IMR-90 (cell line): Measurements from ENCODE around the gene SAG. TPM values are rescaled to one million over a fixed set of nuclear protein-coding genes. Genes with fewer than 3 reads are reported as not detected.

ENCODE experiments used
- ATAC-seq: fragments of 200-7000 bp; cut with Tn5 transposase; 2 replicates; pipeline ENCODE4 v1.9.1; 2020; ENCODE audit warnings: low read depth, mild to moderate bottlenecking, moderate library complexity
- BruUV-seq: library from RNA; stranded (reverse); fragments of 400-500 nt; replicated peaks from 2 replicates; lab custom pipeline; 2021; lab: Mats Ljungman, UMichigan
- CTCF ChIA-PET: fragments of 300-600 bp; formaldehyde crosslinking; extraction: SDS; loops from one replicate; lab custom pipeline; 2021; ENCODE audit warnings: antibody characterized with exemption; lab: Yijun Ruan, JAX
- POLR2A ChIA-PET: fragments of 300-600 bp; sonication (Branson Sonifier 250); formaldehyde crosslinking; loops from one replicate; lab custom pipeline; 2022; ENCODE audit warnings: antibody characterized with exemption; ENCODE audit not compliant: unreplicated experiment; lab: Charles Lee
- DNase-seq: peaks from one replicate; pipeline ENCODE4 v3.0.0; 2013
- H2AFZ ChIP-seq: replicated peaks from 2 replicates; pipeline ENCODE3; 2013; ENCODE audit warnings: low read length, mild to moderate bottlenecking; ENCODE audit not compliant: poor library complexity
- H2AK5ac ChIP-seq: 2 replicates; pipeline ENCODE4 v1.6.1; 2013; ENCODE audit warnings: low read depth, low read length, inconsistent platforms
- H2AK9ac ChIP-seq: replicated peaks from 2 replicates; pipeline ENCODE3; 2013; ENCODE audit warnings: mild to moderate bottlenecking, low read depth, low read length, moderate library complexity; ENCODE audit not compliant: poor library complexity
- H2BK120ac ChIP-seq: 2 replicates; pipeline ENCODE4 v1.6.1; 2013; ENCODE audit warnings: low read depth, low read length, inconsistent platforms
- H2BK15ac ChIP-seq: 3 replicates; pipeline ENCODE4 v1.6.1; 2013; ENCODE audit warnings: low read depth, low read length, inconsistent platforms
- H2BK20ac ChIP-seq: 2 replicates; pipeline ENCODE4 v1.6.1; 2013; ENCODE audit warnings: low read depth, mild to moderate bottlenecking, inconsistent platforms, low read length, moderate library complexity
- H2BK5ac ChIP-seq: 2 replicates; pipeline ENCODE4 v1.6.1; 2013; ENCODE audit warnings: mild to moderate bottlenecking, low read depth, low read length, inconsistent platforms; ENCODE audit not compliant: poor library complexity, severe bottlenecking
- H3K14ac ChIP-seq: replicated peaks from 2 replicates; pipeline ENCODE4 v1.6.1; 2013; ENCODE audit warnings: low read depth, low read length, inconsistent platforms
- H3K18ac ChIP-seq: 2 replicates; pipeline ENCODE4 v1.6.1; 2013; ENCODE audit warnings: low read depth, low read length, control low read depth
- H3K23ac ChIP-seq: 2 replicates; pipeline ENCODE4 v1.6.1; 2013; ENCODE audit warnings: low read depth, low read length, inconsistent platforms
- H3K27ac ChIP-seq: 2 replicates; pipeline ENCODE4 v1.5.1; 2013; ENCODE audit warnings: mild to moderate bottlenecking, control low read depth, low read length; ENCODE audit not compliant: insufficient read depth
- H3K27me3 ChIP-seq: 2 replicates; pipeline ENCODE4 v1.6.1; 2013; ENCODE audit warnings: low read length; ENCODE audit not compliant: control insufficient read depth, insufficient read depth
- H3K36me3 ChIP-seq: 2 replicates; pipeline ENCODE4 v1.6.1; 2013; ENCODE audit warnings: low read length, mixed read lengths; ENCODE audit not compliant: control insufficient read depth, insufficient read depth
- H3K4ac ChIP-seq: 2 replicates; pipeline ENCODE4 v1.6.1; 2013; ENCODE audit warnings: low read depth, low read length, inconsistent platforms
- H3K4me1 ChIP-seq: 2 replicates; pipeline ENCODE4 v1.6.1; 2013; ENCODE audit warnings: low read length, mixed read lengths; ENCODE audit not compliant: control insufficient read depth, insufficient read depth
- H3K4me2 ChIP-seq: 2 replicates; pipeline ENCODE4 v1.6.1; 2013; ENCODE audit warnings: low read depth, mild to moderate bottlenecking, control low read depth, low read length, moderate library complexity
- H3K4me3 ChIP-seq: 2 replicates; pipeline ENCODE4 v1.5.1; 2013; ENCODE audit warnings: low read depth, mild to moderate bottlenecking, control low read depth, low read length, moderate library complexity; ENCODE audit not compliant: insufficient read depth
- H3K56ac ChIP-seq: 2 replicates; pipeline ENCODE4 v1.6.1; 2013; ENCODE audit warnings: low read length, inconsistent platforms; ENCODE audit not compliant: insufficient read depth; ENCODE audit errors: extremely low read depth
- H3K79me1 ChIP-seq, 2 experiments: 2 replicates each; pipeline ENCODE4 v1.6.1; 2013; ENCODE audit warnings: low read length in 2 of 2, inconsistent platforms in 1 of 2, low read depth in 1 of 2
- H3K9ac ChIP-seq: 2 replicates; pipeline ENCODE4 v1.6.1; 2013; ENCODE audit warnings: low read depth, low read length, control low read depth
- H3K9me1 ChIP-seq: 2 replicates; pipeline ENCODE4 v1.6.1; 2013; ENCODE audit warnings: low read length, inconsistent platforms; ENCODE audit not compliant: insufficient read depth
- H3K9me3 ChIP-seq: 2 replicates; pipeline ENCODE4 v1.6.1; 2013; ENCODE audit warnings: low read length; ENCODE audit not compliant: control insufficient read depth, insufficient read depth
- H4K20me1 ChIP-seq: 2 replicates; pipeline ENCODE4 v1.6.1; 2013; ENCODE audit warnings: low read length, inconsistent platforms; ENCODE audit not compliant: insufficient read depth
- H4K5ac ChIP-seq: 2 replicates; pipeline ENCODE4 v1.6.1; 2013; ENCODE audit warnings: mild to moderate bottlenecking, low read depth, low read length, control low read depth
- H4K8ac ChIP-seq, 2 experiments: 2 replicates each; pipeline ENCODE4 v1.6.1; 2013; ENCODE audit warnings: low read depth in 2 of 2, low read length in 2 of 2, control low read depth in 1 of 2, inconsistent platforms in 1 of 2
- H4K91ac ChIP-seq: 2 replicates; pipeline ENCODE4 v1.6.1; 2013; ENCODE audit warnings: low read depth, low read length, inconsistent platforms; ENCODE audit not compliant: insufficient read depth
- BHLHE40 ChIP-seq: fragments of 150-350 bp; IDR thresholded peaks from 2 replicates; pipeline ENCODE4 v1.6.1; 2016; ENCODE audit warnings: mild to moderate bottlenecking, low read depth, low read length
- CEBPB ChIP-seq: IDR thresholded peaks from 2 replicates; pipeline ENCODE4 v1.6.1; 2012; ENCODE audit warnings: low read depth, low read length, improper control_type of control experiment
- CHD1 ChIP-seq: IDR thresholded peaks from 2 replicates; pipeline ENCODE4 v1.6.1; 2012; ENCODE audit warnings: low read depth, low read length, improper control_type of control experiment
- CTCF ChIP-seq: conservative IDR thresholded peaks from 2 replicates; pipeline ENCODE4 v1.5.1; 2012; ENCODE audit warnings: mild to moderate bottlenecking, low read depth, low read length, improper control_type of control experiment
- ELK1 ChIP-seq: fragments of 150-350 bp; IDR thresholded peaks from 2 replicates; pipeline ENCODE4 v1.6.1; 2016; ENCODE audit warnings: low read depth, mild to moderate bottlenecking, low read length, moderate library complexity, borderline replicate concordance
- FOS ChIP-seq: fragments of 150-350 bp; IDR thresholded peaks from 2 replicates; pipeline ENCODE4 v1.6.1; 2016; ENCODE audit warnings: low read depth, low read length
- MAFK ChIP-seq: IDR thresholded peaks from 2 replicates; pipeline ENCODE4 v1.6.1; 2012; ENCODE audit warnings: low read depth, low read length, improper control_type of control experiment
- MAZ ChIP-seq: IDR thresholded peaks from 2 replicates; pipeline ENCODE4 v1.6.1; 2012; ENCODE audit warnings: low read depth, mild to moderate bottlenecking, low read length, improper control_type of control experiment, moderate library complexity, borderline replicate concordance
- MXI1 ChIP-seq: IDR thresholded peaks from 2 replicates; pipeline ENCODE4 v1.6.1; 2012; ENCODE audit warnings: low read depth, mild to moderate bottlenecking, low read length, moderate library complexity, borderline replicate concordance
- NFE2L2 ChIP-seq: fragments of 150-350 bp; IDR thresholded peaks from 2 replicates; pipeline ENCODE4 v1.6.1; 2016; ENCODE audit warnings: low read depth, mild to moderate bottlenecking, low read length
- POLR2A ChIP-seq: IDR thresholded peaks from 2 replicates; pipeline ENCODE4 v1.6.1; 2012; ENCODE audit warnings: mild to moderate bottlenecking, low read depth, low read length
- RAD21 ChIP-seq: IDR thresholded peaks from 2 replicates; pipeline ENCODE4 v1.6.1; 2012; ENCODE audit warnings: low read length, improper control_type of control experiment
- RCOR1 ChIP-seq: IDR thresholded peaks from 2 replicates; pipeline ENCODE4 v1.6.1; 2012; ENCODE audit warnings: mild to moderate bottlenecking, low read length, improper control_type of control experiment; ENCODE audit not compliant: insufficient replicate concordance
- RFX5 ChIP-seq: IDR thresholded peaks from 2 replicates; pipeline ENCODE4 v1.8.0; 2012; ENCODE audit warnings: low read depth, mild to moderate bottlenecking, low read length, moderate library complexity
- SMC3 ChIP-seq: fragments of 150-350 bp; IDR thresholded peaks from 2 replicates; pipeline ENCODE4 v1.6.1; 2016; ENCODE audit warnings: low read depth, mild to moderate bottlenecking, antibody characterized with exemption, low read length, moderate library complexity
- USF2 ChIP-seq: fragments of 150-350 bp; IDR thresholded peaks from 2 replicates; pipeline ENCODE4 v1.6.1; 2017; ENCODE audit warnings: mild to moderate bottlenecking, antibody characterized with exemption, low read length, low read depth
- WGBS, 2 experiments: methylation state at CpG; one replicate each; pipeline versions ENCODE4 v1.1.5 to v1.1.7; 2013; ENCODE audit warnings: missing lambda C conversion rate in 2 of 2; ENCODE audit not compliant: insufficient read length in 1 of 2; ENCODE audit errors: extremely low coverage in 2 of 2; 5-methylcytosine and 5-hydroxymethylcytosine counted together
- dilution Hi-C: fragments of 300-500 bp; cut with HindIII; formaldehyde crosslinking; loops from one replicate; pipeline ENCODE4 v1.14.3; 2018; ENCODE audit warnings: low sequenced_read_pairs; ENCODE audit not compliant: unreplicated experiment
- in situ Hi-C: fragments of 300-500 bp; cut with MboI; formaldehyde crosslinking; loops from 3 replicates; pipeline ENCODE4 v1.14.3; 2019; ENCODE audit warnings: low sequenced_read_pairs, inconsistent platforms, mixed read lengths
- intact Hi-C: fragments of 100-400 bp; cut with micrococcal nuclease; formaldehyde crosslinking; loops from 2 replicates; pipeline ENCODE4 v1.10.0; 2022
- polyA plus RNA-seq, 3 experiments: library from polyadenylated mRNA; depleted of rRNA; stranded (reverse); fragments of >200 nt; gene quantifications; 2 replicates each; pipeline ENCODE4 v1.2.3, GENCODE V29; 2012; ENCODE audit warnings: low replicate concordance in 1 of 3
- total RNA-seq: library from RNA; depleted of rRNA; stranded (reverse); fragments of >200 nt; gene quantifications from 2 replicates; pipeline ENCODE4 v1.2.3, GENCODE V29; 2012

Gene SAG
- total and polyA plus RNA-seq, 2 of the 4 experiments (the other 2 are of a cell fraction), result not detected

- no peak overlapping the region for H3K9ac ChIP-seq
- no peaks in the 10 kb centered on the region; the same call in 1 of the 2 replicates for H3K27me3 ChIP-seq
- dilution Hi-C loops (no loop called here), in situ Hi-C loops (no loop called here), intact Hi-C loops (no loop called here)
- no CpG with 5 or more reads among the region's 6 CpGs for WGBS, 2 experiments
- H4K20me1 ChIP-seq, result no peaks in the 10 kb centered on the region
- no peak overlapping the region for H2AFZ ChIP-seq
- H4K5ac ChIP-seq, result no peak overlapping the region
- H3K14ac ChIP-seq, result no peak overlapping the region
- peaks cover 7% of the 10 kb centered on the region; the same call in 1 of the 2 replicates for H3K4me1 ChIP-seq
- no peak overlapping the region for H4K8ac ChIP-seq
- no peak overlapping the region for H3K23ac ChIP-seq
- no peak overlapping the region for H3K4me2 ChIP-seq
- no peak for ATAC-seq
- H3K9me3 ChIP-seq, result no peaks in the 10 kb centered on the region
- no peak overlapping the region for H2BK5ac ChIP-seq
- peaks cover 6% of the 10 kb centered on the region; the same call in 1 of the 2 replicates for H3K9me1 ChIP-seq
- H3K79me1 ChIP-seq, result no peaks in the 10 kb centered on the region
- no peak overlapping the region for H2AK5ac ChIP-seq
- peaks cover 3% of the 10 kb centered on the region; the same call in 1 of the 2 replicates for H3K36me3 ChIP-seq
- H3K4me3 ChIP-seq, result no peak overlapping the region
- CTCF ChIA-PET, result interaction anchor here (0.8 kb wide), 1 partner anchor 94 kb away, joined by 3 read pairs; no protein-coding TSS in a partner anchor
- no peak overlapping the region for H3K27ac ChIP-seq
- no peak for TF ChIP-seq MXI1
- no peak for TF ChIP-seq FOS
- no peak for TF ChIP-seq CEBPB
- TF ChIP-seq NFE2L2, result no peak
- TF ChIP-seq MAFK, result no peak
- TF ChIP-seq POLR2A, result no peak
- TF ChIP-seq BHLHE40, result no peak
- TF ChIP-seq USF2, result no peak
- no peak for TF ChIP-seq RFX5
- no peak for TF ChIP-seq RAD21
- no peak for TF ChIP-seq CHD1
- TF ChIP-seq CTCF, result no peak
- TF ChIP-seq ELK1, result no peak
- no peak for TF ChIP-seq RCOR1
- no peak for TF ChIP-seq MAZ
- no peak for TF ChIP-seq SMC3
- H2BK15ac ChIP-seq, result no peak overlapping the region
- no peak overlapping the region for H3K4ac ChIP-seq
- H3K56ac ChIP-seq, result no peak overlapping the region
- H3K18ac ChIP-seq, result no peak overlapping the region
- no peak for DNase-seq
- H4K91ac ChIP-seq, result no peak overlapping the region
- no peak overlapping the region for H2BK120ac ChIP-seq
- H2AK9ac ChIP-seq, result no peak overlapping the region
- BruUV-seq, result no TSS peak
- no peak overlapping the region for H2BK20ac ChIP-seq
- POLR2A ChIA-PET, result no interaction called here
These were observed 5.8 kb upstream of the SAG start for GRCh38 chr2:233301811-233302210.
